Right lobe of liver (tissue), 6 donors: ENCODE measurements around the gene LGI4. TPM values are rescaled to one million over a fixed set of nuclear protein-coding genes. Genes with fewer than 3 reads are reported as not detected.
"Not testable (repeated sequence)": the region's sequence is repeated elsewhere in the genome, so short reads cannot be mapped to it uniquely, and the experiment has no call there.

Source experiments
- ATAC-seq, 4 donors: fragments of 200-7000 bp; cut with Tn5 transposase; one replicate each; pipeline ENCODE4 v1.9.1; 2020; ENCODE audit warnings: mild to moderate bottlenecking in 4 of 4, moderate library complexity in 4 of 4
- DNase-seq, 3 donors: peaks; one replicate each; pipeline ENCODE4 v3.0.0-alpha.2; 2020
- H3K27ac ChIP-seq, 3 donors: fragments of 200-600 bp; one replicate each; pipeline ENCODE4 v1.8.0; 2022
- H3K27me3 ChIP-seq, 2 donors: fragments of 200-600 bp; one replicate each; pipeline ENCODE4 v1.8.0; 2022
- H3K36me3 ChIP-seq, 4 donors: fragments of 200-600 bp; sonication (generic) in 1 of 4; one replicate each; pipeline versions ENCODE4 v1.5.1 to v1.8.0; 2017 to 2022; ENCODE audit warnings: control low read depth in 1 of 4
- H3K4me1 ChIP-seq, 4 donors: fragments of 200-600 bp; sonication (generic) in 1 of 4; one replicate each; pipeline versions ENCODE4 v1.5.1 to v1.8.0; 2017 to 2022; ENCODE audit warnings: control low read depth in 1 of 4
- H3K4me3 ChIP-seq, 3 donors: fragments of 200-600 bp; one replicate each; pipeline ENCODE4 v1.8.0; 2022
- H3K9me3 ChIP-seq, 4 donors: fragments of 200-600 bp; sonication (generic) in 1 of 4; one replicate each; pipeline versions ENCODE4 v1.5.1 to v1.8.0; 2017 to 2022; ENCODE audit warnings: control low read depth in 1 of 4
- POLR2A ChIP-seq: fragments of 450-650 bp; IDR thresholded peaks from one replicate; pipeline ENCODE4 v1.6.1; 2017; ENCODE audit warnings: antibody characterized with exemption, mild to moderate bottlenecking
- WGBS: methylation state at CpG from one replicate; pipeline ENCODE4 v1.1.6; 2018; ENCODE audit warnings: low coverage, low lambda C conversion rate; ENCODE audit not compliant: insufficient coverage; ENCODE audit errors: missing lambda C conversion rate; 5-methylcytosine and 5-hydroxymethylcytosine counted together
- intact Hi-C, 2 donors: fragments of 100-400 bp; cut with DNase I; formaldehyde crosslinking; loops; one replicate each; pipeline versions ENCODE4 v1.11.2 to v1.14.1; 2022
- total RNA-seq, 6 experiments: library from RNA; depleted of rRNA in 2 of 6; stranded (reverse); fragments of >200 nt in 2 of 6; fragmentation: NEBNext Ultra II Directional in 3 of 6; extraction: Animal tissue kit (Norgen Biotek cat#: 25700) in 3 of 6; gene quantifications; one replicate each; pipeline versions ENCODE4 v1.1.0 to v1.2.4, GENCODE V29; 2016 to 2023
- TF ChIP-seq, protein P1 (sequence below), 4 donors: fragments of 200-600 bp in 3 of 4; fragments of 450-650 bp in 1 of 4; IDR thresholded peaks; one replicate each; pipeline versions ENCODE4 v1.5.1 to v1.8.0; 2016 to 2022; ENCODE audit warnings: antibody characterized with exemption in 4 of 4, mild to moderate bottlenecking in 2 of 4
- donor health status: DM: no; HTN: yes; CAD: no.
- donor health status: DM: no; HTN: no; CAD: no.
- donor health status: DM: no; HTN: no; CAD: no.
- donor health status: DM: no; HTN: yes; CAD: no.
- donor health status: DM: no; HTN: yes; CAD: no.

LGI4 gene
- total RNA-seq, 6 experiments from 2014 or later = 0.99 to 2.0 (median 1.5) TPM

DNA sequence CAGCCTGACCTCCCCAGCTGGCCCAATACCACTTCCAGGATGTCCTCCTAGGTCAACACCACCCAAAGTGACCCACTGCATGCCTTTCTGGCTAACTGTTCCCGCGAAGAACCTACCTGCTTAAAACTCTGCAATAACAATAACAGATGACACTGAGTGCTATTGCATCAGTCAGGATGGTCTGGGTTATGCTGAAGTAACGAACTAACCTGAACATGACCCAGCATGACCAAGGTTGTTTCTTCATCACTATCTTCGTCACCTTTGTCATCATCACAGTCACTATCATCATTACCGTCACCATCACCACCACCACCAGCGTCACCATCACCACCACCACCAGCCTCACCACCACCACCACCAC lies 29.8 kb downstream of the LGI4 start:
- DNase-seq = no peak
- 89% methylated on average over 3 of the region's 6 CpGs for WGBS

DNA sequence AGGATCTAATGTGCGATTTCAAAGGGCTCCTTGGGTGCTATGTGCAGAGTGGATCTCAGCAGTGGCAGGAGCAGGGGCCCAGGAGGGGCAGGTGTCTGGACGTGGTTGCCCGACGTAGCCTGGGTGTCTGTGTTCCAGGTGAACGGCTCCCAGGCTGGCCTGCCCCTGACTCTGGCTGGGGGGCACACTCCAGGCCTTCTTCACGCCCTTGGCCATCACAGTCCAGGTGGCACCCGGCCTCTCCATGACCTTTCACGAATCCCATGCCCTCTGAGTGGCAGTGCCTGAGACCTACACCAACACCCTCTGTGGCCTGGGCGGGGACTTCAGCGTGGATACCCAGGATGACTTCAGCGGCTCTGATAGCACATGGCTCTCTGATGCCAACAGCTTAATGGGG lies 30.5 kb downstream of the LGI4 start:
- ATAC-seq (peak in 1 of 4 donors; percentile 5), DNase-seq (no peak)
- Histone ChIP-seq H3K27ac (no peak overlapping the region), H3K4me1 (no peaks in the 10 kb centered on the region), H3K4me3 (no peak overlapping the region), H3K36me3 (no peaks in the 10 kb centered on the region), H3K27me3 (no peaks in the 10 kb centered on the region), H3K9me3 (no peaks in the 10 kb centered on the region)
- no peak for TF ChIP-seq POLR2A
- TF ChIP-seq, protein P1, sequence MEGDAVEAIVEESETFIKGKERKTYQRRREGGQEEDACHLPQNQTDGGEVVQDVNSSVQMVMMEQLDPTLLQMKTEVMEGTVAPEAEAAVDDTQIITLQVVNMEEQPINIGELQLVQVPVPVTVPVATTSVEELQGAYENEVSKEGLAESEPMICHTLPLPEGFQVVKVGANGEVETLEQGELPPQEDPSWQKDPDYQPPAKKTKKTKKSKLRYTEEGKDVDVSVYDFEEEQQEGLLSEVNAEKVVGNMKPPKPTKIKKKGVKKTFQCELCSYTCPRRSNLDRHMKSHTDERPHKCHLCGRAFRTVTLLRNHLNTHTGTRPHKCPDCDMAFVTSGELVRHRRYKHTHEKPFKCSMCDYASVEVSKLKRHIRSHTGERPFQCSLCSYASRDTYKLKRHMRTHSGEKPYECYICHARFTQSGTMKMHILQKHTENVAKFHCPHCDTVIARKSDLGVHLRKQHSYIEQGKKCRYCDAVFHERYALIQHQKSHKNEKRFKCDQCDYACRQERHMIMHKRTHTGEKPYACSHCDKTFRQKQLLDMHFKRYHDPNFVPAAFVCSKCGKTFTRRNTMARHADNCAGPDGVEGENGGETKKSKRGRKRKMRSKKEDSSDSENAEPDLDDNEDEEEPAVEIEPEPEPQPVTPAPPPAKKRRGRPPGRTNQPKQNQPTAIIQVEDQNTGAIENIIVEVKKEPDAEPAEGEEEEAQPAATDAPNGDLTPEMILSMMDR (IDR thresholded peaks at IDR 0.05) = no peak
- intact Hi-C loops = no loop called here
- WGBS = 82% methylated on average over 5 of the region's 11 CpGs

More for the DNA sequence above, 29.8 kb downstream of the LGI4 start:
- no peaks in the 10 kb centered on the region for H3K4me1 ChIP-seq
- H3K9me3 ChIP-seq = no peaks in the 10 kb centered on the region
- H3K36me3 ChIP-seq = no peaks in the 10 kb centered on the region
- TF ChIP-seq, protein P1 (IDR thresholded peaks at IDR 0.05) = no peak
- TF ChIP-seq POLR2A = no peak
- intact Hi-C loops = no loop called here
- no peak overlapping the region for H3K27ac ChIP-seq
- no peak overlapping the region for H3K4me3 ChIP-seq
- H3K27me3 ChIP-seq = no peaks in the 10 kb centered on the region
- ATAC-seq = no peak

DNA sequence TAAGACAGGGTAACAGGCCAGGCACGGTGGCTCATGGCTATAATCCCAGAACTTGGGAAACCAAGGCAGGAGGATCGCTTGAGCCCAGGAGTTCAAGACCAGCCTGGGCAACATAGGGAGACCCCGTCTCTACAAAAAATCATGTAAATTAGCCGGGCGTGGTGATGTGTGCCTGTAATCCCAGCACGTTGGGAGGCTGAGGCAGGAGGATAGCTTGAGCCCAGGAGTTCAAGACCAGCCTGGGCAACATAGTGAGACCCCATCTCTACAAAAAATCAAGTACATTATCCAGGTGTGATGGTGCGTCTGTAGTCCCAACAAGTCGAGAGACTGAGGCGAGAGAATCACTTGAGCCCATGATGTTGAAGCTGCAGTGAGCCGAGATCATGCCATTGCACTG lies 31.2 kb downstream of the LGI4 start:
- H3K4me3 ChIP-seq, H3K36me3 ChIP-seq, H3K27ac ChIP-seq, H3K27me3 ChIP-seq, intact Hi-C loops, H3K9me3 ChIP-seq, ATAC-seq, DNase-seq, H3K4me1 ChIP-seq: not testable (repeated sequence)
- WGBS = 79% methylated on average over 6 of the region's 10 CpGs

GRCh38 chr19:35101949-35102348 lies 32.9 kb downstream of the LGI4 start:
- 87% methylated on average over 9 of the region's 10 CpGs for WGBS
- H3K9me3 ChIP-seq, H3K27me3 ChIP-seq, H3K36me3 ChIP-seq, H3K4me3 ChIP-seq, DNase-seq, H3K27ac ChIP-seq, intact Hi-C loops, ATAC-seq, H3K4me1 ChIP-seq: not testable (repeated sequence)

DNA sequence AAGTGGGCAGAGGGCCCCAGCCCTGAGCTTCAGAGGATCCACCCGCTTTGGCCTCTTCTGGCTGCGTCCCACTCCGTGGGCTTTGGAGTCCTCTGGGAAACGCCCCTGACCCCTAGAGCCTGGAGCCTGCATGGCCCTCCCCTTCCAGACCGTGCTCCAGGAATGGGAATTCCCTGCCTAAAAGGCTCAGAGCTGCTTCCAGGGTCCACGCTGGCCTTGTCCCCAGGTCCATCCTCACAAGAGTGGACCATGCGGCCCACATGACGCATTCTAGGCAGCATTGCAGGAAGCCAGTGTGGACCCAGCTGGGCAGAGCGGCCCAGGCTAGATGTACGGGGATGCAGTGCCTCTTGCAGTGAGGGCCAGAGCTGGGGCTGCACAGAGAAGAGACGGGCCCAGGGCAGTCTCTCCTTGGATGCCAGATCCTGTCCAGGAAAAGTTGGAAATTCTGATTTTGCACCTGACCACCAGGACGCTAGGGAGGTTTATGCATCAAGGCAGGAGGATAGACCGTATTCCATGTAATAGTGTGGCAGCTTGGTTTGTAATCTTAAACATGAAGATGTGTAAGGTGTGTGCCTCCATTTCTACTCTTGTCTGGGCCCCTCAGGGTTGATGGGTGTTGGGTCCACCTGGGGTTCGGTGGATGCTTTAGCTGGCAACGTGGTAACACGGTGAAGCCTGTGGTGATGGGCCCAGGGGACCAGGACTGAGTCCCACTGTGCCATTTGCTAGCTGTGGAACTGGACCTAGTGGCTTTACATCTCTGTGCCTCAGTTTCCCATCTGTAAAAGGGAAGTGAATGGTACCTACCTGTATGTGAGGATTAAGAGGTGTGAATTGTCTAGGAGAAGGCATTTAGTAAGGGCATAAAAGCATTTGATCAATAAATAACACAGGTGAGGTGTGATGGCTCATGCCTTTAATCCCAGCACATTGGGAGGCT lies 34.0 kb downstream of the LGI4 start:
- ATAC-seq (no peak), DNase-seq (no peak)
- H3K27ac ChIP-seq = no peak overlapping the region
- TF ChIP-seq POLR2A = no peak
- TF ChIP-seq, protein P1 (IDR thresholded peaks at IDR 0.05) = no peak
- intact Hi-C loops = no loop called here
- peaks cover 0 to 4% (median 0%) of the 10 kb centered on the region in 4 donors for H3K4me1 ChIP-seq
- WGBS = 73% methylated on average over 10 of the region's 16 CpGs
- no peak overlapping the region for H3K4me3 ChIP-seq
- no peaks in the 10 kb centered on the region for H3K36me3 ChIP-seq
- no peaks in the 10 kb centered on the region for H3K27me3 ChIP-seq
- H3K9me3 ChIP-seq = no peaks in the 10 kb centered on the region
